Nephron (organoid): Measurements from ENCODE around the gene ZNF823.

Experiments
- H3K27ac Mint-ChIP-seq, 3 experiments: 2 replicates each; pipeline ENCODE4 v1.8.0; 2020; ENCODE audit warnings: mixed read lengths in 3 of 3, mild to moderate bottlenecking in 2 of 3, moderate library complexity in 1 of 3
- H3K27me3 Mint-ChIP-seq: 2 replicates; pipeline ENCODE4 v1.8.0; 2021; ENCODE audit warnings: low read depth, mild to moderate bottlenecking, moderate library complexity, mixed read lengths
- H3K36me3 Mint-ChIP-seq: 2 replicates; pipeline ENCODE4 v1.8.0; 2020; ENCODE audit warnings: low read depth, mixed read lengths
- H3K4me1 Mint-ChIP-seq: 2 replicates; pipeline ENCODE4 v1.8.0; 2020; ENCODE audit warnings: mixed read lengths
- H3K4me3 Mint-ChIP-seq, 3 experiments: 2 replicates each; pipeline ENCODE4 v1.8.0; 2020; ENCODE audit warnings: mild to moderate bottlenecking in 3 of 3, mixed read lengths in 3 of 3, moderate library complexity in 2 of 3
- H3K9me3 Mint-ChIP-seq: 2 replicates; pipeline ENCODE4 v1.8.0; 2020; ENCODE audit warnings: mixed read lengths
- CTCF ChIP-seq, 3 experiments: fragments of 200-600 bp; sonication (generic); IDR thresholded peaks; one replicate each; pipeline ENCODE4 v1.5.0; 2021; ENCODE audit warnings: antibody characterized with exemption in 3 of 3; ENCODE audit not compliant: unreplicated experiment in 3 of 3

Gene ZNF823

GRCh38 chr19:11704626-11705025, 34.1 kb downstream of the ZNF823 start:
- Mint-ChIP-seq H3K27ac (no peak overlapping the region), H3K27me3 (peaks cover 3% of the 10 kb centered on the region), H3K4me1 (no peaks in the 10 kb centered on the region), H3K4me3 (no peak overlapping the region), H3K36me3 (peaks cover under 1% of the 10 kb centered on the region), H3K9me3 (no peaks in the 10 kb centered on the region)
- TF ChIP-seq CTCF (IDR thresholded peaks at IDR 0.05; ENCODE audit: unreplicated experiment in 3 of 3): no peak

DNA sequence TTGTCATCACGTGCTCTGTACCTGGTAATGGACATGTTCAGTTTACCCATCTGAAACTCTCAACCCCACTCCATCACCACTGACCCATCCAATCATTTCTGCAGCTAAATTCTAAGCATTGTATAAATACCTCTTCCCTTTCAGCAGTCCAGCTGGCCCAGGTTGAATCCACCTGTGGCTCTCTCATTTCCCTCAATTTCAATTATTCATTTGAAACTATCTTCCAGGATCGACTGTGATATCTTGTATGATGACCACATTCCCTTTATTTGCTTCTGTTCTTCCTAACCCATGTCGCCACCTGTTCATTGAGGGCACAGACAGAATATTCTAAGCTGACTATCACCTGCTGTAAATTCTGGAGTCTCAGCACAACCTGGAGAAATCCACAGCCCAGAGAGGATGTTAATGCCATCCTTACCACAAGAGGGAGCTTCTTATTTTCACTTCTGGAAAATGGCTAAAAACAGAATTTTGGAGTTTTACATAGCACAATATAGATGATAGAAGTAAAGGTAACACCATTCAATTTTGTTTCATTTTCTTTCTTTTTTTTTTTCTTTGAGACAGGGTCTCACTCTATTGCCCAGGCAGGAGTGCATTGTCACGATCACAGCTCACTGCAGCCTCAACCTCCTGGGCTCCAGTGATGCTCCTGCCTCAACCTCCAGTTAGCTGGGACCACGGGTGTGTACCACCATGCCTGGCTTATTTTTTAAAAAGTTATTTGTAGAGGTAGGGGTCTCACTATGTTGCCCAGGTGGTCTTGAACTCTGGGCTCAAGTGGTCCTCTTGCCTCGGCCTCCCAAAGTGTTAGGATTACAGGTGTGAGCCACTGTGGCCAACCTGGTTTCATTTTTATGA, 38.6 kb downstream of the ZNF823 start:
- H3K9me3 Mint-ChIP-seq: no peaks in the 10 kb centered on the region
- peaks cover 3% of the 10 kb centered on the region for H3K27me3 Mint-ChIP-seq
- H3K27ac Mint-ChIP-seq: no peak overlapping the region
- H3K4me3 Mint-ChIP-seq: no peak overlapping the region
- no peaks in the 10 kb centered on the region for H3K36me3 Mint-ChIP-seq
- TF ChIP-seq CTCF (IDR thresholded peaks at IDR 0.05; ENCODE audit: unreplicated experiment in 3 of 3): peak; percentile 58 to 65 (median 60)
- H3K4me1 Mint-ChIP-seq: peaks cover under 1% of the 10 kb centered on the region

GRCh38 chr19:11698231-11698630, 40.5 kb downstream of the ZNF823 start:
- Mint-ChIP-seq H3K4me3 (no peak overlapping the region), H3K36me3 (peaks cover 7% of the 10 kb centered on the region), H3K27ac (no peak overlapping the region), H3K27me3 (peaks cover 3% of the 10 kb centered on the region), H3K9me3 (no peaks in the 10 kb centered on the region), H3K4me1 (peaks cover 7% of the 10 kb centered on the region)
- TF ChIP-seq CTCF (IDR thresholded peaks at IDR 0.05; ENCODE audit: unreplicated experiment in 3 of 3): no peak

DNA sequence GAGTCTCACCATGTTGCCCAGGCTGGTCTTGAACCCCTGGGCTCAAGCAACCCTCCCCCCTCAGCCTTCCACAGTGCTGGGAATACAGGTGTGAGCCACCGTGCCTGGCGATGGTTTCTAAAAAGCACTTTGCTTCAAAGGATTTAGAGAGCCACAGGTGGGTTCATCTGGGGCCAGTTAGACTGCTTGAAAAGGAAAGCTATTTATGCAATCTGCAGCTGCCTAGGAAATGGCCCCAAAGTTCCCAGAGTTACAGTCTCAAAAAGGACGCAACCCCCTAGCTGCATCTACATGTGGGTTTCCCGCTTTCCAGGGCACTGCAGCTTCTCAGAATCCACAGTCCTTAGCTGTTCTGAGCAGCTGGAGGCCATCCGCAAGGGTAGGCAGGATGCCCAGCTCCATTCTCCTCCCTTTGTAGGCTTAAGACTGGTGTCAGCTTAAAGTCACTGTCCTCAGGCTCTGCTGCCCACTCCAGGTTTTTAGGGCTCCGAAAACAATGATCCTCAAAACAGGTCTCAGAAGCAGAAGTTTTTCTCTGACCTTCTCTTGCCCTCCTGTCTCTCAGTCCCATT, 41.4 kb downstream of the ZNF823 start:
- H3K27me3 Mint-ChIP-seq: peaks cover 3% of the 10 kb centered on the region

DNA sequence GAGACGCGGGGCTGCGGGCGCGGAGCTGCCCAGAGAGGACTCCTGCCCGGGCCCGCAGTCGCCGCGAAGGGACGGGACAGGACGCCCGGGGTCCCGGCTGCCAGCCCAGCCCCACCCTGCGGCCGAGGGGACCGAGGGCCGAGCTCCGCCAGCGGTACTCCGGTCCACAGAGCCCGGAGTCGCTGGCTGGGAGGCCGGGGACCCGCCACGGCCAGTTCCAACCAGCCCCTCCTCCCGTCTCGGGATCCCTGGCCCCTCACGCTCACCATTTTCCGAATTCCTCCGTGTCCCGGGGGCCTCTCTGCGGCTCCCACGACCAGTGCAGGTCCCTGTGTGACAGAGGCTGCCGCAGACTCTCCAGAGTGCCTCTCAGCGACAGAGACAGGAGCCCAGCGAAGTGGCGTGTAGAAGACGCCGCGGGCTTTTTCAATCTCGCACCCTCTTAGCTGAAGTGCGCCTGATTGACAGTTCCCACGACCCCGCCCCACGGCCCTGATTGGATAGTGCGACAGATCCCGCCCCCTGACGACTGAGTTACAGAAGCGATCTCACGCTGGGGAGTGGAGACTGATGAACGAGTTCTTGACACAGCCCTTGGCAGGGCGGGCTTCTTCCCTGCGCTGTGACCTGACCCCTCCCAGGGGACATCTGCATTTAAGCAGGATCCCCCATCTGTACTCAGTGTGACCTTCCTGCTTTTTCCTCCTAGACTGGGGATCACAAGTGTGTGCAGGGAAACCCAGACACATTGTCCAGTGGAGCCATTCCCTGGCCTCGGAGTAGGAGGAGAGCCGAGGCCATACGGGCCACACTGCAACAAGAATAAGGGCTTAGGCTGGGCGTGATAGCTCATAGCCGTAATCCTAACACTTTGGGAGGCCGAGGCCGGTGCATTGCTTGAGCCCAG, 44.0 kb downstream of the ZNF823 start:
- H3K27ac Mint-ChIP-seq: peak overlapping the region; percentile 58 to 96 (median 92)
- H3K9me3 Mint-ChIP-seq: peaks cover 11% of the 10 kb centered on the region
- no peak for TF ChIP-seq CTCF (IDR thresholded peaks at IDR 0.05; ENCODE audit: unreplicated experiment in 3 of 3)
- peak overlapping the region; percentile 100 for H3K4me3 Mint-ChIP-seq
- H3K4me1 Mint-ChIP-seq: peaks cover 11% of the 10 kb centered on the region
- H3K27me3 Mint-ChIP-seq: no peaks in the 10 kb centered on the region
- peaks cover 27% of the 10 kb centered on the region for H3K36me3 Mint-ChIP-seq

More for the DNA sequence above, 41.4 kb downstream of the ZNF823 start:
- no peak overlapping the region for H3K27ac Mint-ChIP-seq
- no peak for TF ChIP-seq CTCF (IDR thresholded peaks at IDR 0.05; ENCODE audit: unreplicated experiment in 3 of 3)
- H3K4me3 Mint-ChIP-seq: no peak overlapping the region
- peaks cover 3% of the 10 kb centered on the region for H3K9me3 Mint-ChIP-seq
- H3K36me3 Mint-ChIP-seq: peaks cover 11% of the 10 kb centered on the region
- peaks cover 11% of the 10 kb centered on the region for H3K4me1 Mint-ChIP-seq
